Esophagus mucosa (tissue), 1 donor: ENCODE measurements around the gene CHD9. TPM values are rescaled to one million over a fixed set of nuclear protein-coding genes. Genes with fewer than 3 reads are reported as not detected.
"Not testable (repeated sequence)": the region's sequence is repeated elsewhere in the genome, so short reads cannot be mapped to it uniquely, and the experiment has no call there.

Experiments
- ATAC-seq: fragments of 200-7000 bp; cut with Tn5 transposase; one replicate; pipeline ENCODE4 v1.9.1; 2020
- total RNA-seq: library from RNA; stranded (reverse); gene quantifications from one replicate; pipeline ENCODE4 v1.2.4, GENCODE V29; 2023
- donor health status: DM: yes; HTN: yes; CAD: no.

The CHD9 gene
- total RNA-seq, 1 donor from 2014 or later, result 39.3 TPM

DNA sequence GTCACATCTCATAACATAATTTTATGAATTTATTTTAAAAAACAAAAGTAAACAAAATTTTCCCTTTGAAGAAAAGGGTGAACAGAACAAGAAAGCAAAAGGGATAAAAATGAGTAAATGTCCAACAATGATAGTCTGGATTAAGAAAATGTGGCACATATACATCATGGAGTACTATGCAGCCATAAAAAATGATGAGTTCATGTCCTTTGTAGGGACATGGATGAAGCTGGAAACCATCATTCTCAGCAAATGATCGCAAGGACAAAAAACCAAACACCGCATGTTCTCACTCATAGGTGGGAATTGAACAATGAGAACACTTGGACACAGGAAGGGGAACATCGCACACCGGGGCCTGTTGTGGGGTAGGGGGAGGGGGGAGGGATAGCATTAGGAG, 3.5 kb upstream of the CHD9 start:
- ATAC-seq, result not testable (repeated sequence)

DNA sequence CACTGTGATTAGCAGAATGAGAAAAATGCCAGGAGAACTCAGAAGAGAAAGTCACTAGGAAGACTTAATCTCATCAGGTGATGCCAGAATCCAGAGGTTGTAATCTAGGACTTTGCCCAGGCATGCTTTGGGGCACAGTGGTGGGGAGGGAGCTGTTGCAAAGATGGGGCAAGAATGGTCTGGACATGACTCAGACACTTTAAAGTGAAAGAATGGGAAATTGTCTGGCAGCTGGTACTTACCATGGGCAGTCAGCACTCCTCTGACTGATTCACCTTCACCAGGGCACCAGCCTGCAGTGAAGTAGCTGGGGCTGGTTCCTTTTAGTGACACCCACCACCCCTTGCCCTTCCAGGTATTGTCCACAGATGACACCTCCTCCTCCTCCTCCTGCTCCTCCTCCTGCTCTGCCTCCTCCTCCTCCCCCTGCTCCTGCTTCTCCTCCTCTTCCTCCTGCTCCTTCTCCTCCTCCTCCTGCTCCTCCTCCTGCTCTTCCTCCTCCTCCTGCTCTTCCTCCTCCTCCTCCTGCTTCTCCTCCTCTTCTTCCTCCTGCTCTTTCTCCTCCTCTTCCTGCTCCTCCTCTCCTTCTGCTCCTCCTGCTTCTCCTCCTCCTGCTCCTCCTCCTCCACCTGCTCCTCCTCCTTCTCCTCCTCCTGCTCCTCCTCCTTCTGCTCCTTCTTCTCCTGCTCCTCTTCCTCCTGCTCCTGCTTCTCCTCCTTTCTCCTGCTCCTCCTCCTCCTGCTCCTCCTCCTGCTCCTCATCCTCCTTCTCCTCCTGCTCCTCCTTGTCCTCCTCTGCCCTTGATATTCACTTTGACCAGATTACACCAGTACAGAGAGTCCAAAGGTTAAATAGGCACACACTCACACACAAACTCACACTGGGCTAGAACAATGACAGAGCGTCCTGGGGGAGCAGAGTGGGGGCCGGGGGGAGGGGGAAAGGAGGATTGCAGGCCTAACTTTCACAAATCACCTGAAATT, 2.0 kb upstream of the CHD9 start, which contains the start of gene CHD9NB:
TSS of gene CHD9NB (minus strand) at position 379 of the 983 bp plus-strand sequence. CDS start 8,739 bp downstream, outside the sequence.
- peak; percentile 93 for ATAC-seq

DNA sequence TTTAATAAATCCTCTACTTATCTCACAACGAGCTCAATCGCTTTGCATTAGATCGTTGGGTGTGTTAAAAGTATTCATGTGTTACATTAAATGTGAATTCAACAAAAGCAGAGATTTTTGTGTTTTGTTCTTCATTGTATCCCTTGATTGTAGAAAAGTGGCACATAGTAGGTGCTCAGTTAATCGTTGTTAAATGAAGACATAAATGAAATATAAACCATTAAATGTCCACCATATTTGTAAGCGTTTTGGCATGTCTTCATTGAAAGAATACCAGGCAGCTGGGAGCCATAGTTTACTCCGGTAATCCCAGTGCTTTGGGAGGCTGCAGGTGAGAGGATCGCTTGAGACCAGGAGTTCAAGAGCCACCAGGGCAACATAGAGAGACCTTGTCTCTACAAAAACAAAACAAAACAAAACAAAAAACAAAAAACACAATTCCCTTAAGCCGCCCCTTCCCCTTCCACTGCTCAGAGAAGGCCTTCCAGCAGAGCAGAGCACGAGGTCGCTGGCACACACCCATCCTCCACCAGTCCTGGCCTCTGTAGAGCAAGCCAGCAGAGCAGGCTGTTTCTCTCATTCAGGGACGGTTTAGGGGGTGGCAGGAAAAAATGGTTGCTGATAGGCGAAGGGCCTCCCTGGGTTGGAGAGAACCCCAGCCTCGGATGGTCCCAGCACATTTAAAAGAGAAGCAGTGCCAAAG, 673 bp upstream of the CHD9 start:
- peak; percentile 38 for ATAC-seq

DNA sequence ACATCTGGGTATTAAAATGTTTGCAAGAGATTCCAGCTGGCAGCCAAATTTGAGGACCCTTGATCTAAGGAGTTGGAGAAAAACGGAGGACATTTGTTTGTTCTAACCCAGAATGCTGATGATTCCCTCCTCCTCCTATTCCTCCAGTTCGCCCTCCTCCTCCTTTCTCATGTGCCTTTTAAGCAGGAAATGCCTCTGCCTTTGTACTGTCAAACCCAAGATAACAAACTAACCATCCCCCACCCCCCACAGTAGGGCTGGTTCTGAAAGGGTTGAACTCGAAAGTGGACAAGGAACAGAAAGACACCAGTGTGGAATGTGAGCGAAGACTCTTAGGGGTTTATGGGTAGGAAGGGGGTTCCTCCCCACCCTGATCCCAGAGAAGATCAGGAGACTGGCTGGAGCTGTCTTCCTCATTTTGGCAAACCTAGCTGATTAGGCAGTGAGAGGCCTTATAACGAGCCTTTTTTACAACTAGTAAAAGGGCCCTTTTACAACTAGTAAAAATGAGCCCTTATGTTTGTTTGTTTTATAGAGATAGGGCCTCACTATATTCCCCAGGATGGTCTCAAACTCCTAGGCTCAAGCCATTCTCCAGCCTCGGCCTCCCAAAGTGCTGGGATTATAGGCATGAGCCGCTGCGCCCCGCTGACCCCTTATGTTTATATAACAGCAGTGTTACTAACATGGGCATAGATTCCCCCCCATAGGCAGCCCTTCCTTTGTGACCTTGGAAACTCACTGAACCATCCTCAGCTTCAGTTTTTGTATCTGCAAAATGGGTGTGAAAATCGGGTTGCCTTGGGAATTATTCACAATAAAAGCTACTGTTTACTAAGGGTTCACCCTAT, 975 bp downstream of the CHD9 start:
- ATAC-seq, result no peak

DNA sequence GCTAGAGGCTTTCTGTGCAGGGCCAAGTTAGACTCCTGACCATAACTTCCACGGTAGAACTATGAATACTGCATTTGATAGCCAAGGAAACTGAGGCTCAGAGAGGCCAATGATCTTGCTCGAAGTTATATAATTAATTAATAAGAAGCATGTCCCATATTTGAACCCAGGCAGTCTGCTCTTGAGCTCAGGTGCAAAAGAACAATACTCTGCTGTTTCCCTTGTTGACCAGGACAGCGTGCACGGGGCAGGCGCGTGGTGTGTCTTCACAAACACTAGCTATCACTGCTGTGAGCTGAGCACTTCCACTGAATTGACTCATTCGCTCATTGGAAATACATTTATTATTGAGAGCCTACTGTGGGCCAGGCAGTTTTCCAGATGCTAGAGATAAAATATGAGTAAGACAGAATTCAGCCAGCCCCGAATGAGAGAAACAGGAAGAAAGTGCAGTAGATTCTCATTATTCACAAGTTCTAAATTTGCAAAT, 1.6 kb downstream of the CHD9 start:
- ATAC-seq, result no peak

DNA sequence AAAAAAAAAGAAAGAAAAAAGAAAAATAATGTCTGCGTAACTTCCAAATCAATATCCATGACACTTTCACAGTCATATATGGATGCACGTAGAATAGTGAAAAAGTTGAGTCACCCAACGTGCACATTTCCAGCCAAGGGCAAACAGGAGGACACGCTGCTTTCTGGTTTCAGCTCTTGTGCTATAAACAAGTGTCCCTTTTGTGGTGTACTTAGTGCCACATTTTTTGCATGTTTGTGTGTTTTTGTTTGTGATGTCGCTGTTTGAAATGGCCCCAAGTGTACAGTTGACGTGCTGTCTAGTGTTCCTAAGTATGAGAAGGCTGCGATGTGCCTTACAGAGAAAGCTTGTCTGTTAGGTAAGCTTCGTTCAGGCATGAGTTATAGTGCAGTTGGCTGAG, 2.9 kb downstream of the CHD9 start:
- ATAC-seq, result no peak

DNA sequence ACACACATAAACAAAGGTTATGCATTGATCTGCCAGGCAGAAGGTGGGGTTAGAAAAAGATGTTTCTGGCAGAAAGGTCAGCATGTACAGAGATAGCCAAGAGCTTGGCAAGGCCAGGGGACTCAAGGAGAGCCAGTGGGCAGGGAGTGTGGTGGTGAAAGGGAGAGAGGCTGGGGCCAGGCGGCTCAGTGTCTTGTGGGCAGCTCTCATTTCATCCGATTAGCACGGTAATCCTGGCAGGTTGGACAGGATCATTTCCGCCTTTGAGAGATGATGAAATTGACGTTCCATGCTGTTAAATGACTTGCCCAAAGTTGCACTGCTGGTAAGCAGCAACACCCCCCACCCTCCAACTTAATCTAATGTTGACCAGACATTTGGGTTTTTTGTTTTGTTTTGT, 3.6 kb downstream of the CHD9 start:
- ATAC-seq, result no peak

DNA sequence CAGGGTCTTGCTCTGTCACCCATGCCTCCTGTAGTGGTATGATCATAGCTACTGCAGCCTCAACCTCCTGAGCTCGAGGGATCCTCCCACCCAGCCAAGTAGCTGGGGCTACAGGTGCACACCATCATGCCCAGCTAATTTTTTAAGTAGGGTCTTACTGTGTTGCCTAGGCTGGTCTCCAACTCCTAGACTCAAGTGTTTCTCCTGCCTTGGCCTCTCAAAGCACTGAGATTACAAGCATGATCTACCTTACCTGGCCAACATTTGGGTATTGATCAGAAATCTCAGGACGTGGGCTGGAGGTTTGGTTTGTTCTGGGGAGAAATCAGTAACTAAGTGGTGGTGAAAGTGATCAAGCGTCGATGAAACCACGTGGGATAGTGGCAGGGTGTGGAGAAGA, 4.1 kb downstream of the CHD9 start:
- no peak for ATAC-seq

DNA sequence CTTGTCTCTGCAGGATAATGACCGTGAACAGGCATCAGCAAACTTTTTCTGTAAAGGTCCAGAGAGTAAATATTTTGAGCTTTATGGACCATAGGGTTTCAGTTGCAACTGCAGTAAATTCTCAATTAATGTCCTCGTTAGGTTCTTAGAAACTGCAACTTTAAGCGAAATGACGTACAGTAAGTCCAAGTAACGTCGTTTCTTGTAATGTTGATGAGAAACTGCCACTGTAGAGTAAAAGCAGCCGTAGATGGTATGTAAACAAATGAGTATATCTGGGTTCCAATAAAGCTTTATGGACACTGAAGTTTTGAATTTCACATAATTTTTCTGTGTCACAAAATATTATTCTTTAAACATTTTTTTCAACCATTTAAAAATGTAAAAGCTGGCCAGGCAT, 4.9 kb downstream of the CHD9 start:
- no peak for ATAC-seq

DNA sequence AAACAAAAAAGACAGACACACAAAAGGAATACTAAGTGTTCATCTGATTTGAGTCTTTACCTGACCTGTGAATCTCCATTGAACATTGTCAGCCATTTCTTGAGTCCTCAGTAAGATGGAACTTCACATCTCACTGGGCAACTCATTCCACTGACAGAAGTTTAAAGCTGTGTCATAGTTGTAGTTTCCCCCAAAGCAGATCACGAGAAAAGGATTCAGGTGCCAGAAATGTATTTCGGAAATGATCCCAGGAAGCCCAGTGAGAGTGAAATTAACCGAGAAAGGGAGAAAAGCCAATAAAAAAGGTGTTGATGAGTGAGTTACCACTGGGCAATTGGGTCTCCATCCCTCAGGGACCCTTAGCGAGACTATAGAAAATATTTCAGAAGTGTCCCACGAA, 6.5 kb downstream of the CHD9 start:
- no peak for ATAC-seq

DNA sequence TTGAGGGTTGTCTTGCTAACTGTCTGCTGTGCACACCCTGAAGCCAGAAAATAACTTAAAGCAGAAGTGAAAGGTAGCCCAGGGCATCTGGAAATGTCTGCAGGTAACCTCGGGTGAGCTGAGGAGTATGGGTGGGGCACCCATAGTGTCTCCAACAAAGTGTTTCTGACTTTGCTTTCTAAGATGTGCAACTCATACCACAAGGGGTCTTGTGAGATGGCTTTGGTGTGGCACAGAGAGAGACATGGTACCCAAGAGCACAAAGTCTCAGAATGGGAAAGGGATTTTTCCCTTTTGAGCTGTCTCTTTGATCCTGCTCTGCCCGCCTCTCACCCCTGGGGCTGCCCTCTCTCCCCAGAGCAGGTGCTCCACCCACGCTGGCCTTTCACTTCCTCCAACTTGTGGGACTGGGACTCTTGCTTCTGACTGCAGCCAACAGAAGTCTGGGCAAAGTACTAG, 6.9 kb downstream of the CHD9 start:
- ATAC-seq, result peak; percentile 71

DNA sequence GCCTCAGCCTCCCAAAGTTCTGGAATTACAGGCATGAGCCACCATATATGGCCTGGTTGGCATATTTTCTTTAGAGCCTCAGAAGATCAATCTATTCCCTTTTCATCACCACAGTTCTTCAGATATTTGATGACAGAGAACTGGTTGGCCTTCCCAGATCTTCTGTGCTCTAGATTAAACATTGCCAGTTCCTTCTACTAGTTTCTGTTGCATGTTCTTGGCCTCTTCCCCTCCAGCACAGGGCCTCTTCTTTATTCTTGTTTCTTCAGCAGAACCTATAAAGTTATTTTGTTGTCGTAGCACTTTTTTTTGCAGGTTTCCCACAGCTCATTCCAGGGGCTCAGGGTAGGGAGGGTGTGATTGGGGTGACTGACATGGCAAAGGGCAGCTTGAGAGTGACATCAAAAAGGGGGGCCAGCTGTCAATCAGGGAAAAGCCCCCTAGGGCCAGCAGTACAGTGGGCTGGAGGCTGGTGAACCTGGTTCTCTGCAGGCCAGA, 9.3 kb downstream of the CHD9 start:
- ATAC-seq, result no peak

DNA sequence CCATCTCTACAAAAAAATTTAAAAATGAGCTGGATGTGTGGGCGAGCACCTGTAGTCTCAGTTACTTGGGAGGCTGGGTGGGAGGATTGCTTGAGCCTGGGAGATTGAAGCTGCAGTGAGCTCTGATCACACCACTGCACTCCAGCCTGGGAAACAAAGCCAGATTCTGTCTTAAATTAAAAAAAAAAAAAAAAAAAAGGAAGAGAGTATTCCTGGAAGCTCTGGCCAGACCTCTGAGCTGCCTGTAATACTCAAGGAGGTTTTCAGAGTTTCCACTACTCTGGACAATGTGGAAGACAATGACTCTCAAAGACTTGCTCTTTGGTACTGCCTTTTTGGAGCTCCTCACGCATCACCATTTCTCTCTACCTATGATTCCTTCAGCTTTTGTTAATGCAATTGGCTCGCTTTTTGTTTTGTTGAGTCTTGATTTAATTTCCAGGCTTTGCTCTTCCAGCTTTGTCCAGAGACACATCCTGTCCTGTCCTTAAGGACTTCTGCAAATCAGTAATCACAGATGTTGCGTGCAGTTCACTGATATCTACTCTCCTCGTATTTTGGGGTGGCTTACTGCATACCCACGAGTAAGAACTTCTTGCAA, 10.8 kb downstream of the CHD9 start:
- no peak for ATAC-seq

DNA sequence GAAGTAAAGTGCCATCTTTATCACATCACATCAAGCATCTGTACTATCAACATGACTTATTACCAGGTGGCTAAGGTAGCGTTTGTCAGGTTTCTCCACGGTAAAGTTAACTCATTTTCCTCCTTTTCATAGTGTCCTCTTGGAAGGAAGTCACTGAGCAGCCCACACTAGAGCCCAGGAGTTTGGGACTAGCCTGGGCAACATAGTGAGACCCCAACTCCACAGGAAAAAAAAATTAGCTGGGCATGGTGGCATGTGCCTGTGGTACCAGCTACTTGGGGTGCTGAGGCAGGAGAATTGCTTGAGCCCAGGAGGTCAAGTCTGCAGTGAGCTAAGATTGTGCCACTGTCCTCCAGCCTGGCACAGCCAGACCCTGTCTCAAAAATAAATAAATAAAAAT, 12.9 kb downstream of the CHD9 start:
- ATAC-seq, result no peak

DNA sequence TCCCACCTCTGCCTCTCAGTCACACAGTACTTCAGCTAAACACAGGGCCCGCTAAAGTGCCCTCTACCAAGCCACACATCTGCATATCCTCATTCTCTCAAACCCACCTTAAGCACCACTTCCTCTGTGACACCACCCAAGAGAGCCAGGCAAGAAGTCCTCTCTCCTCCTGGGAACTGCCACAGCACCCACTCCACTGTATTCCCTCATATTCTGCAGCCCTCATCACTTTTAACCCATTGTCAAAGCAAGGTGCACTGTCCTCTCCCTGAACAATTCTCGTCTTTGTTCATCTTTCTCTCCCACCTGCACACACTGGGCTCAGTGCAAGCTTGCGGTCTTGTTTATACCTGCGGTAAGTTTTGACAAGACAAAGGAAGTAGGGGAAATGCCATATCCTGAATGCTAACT, 13.6 kb downstream of the CHD9 start:
- ATAC-seq, result peak; percentile 52

DNA sequence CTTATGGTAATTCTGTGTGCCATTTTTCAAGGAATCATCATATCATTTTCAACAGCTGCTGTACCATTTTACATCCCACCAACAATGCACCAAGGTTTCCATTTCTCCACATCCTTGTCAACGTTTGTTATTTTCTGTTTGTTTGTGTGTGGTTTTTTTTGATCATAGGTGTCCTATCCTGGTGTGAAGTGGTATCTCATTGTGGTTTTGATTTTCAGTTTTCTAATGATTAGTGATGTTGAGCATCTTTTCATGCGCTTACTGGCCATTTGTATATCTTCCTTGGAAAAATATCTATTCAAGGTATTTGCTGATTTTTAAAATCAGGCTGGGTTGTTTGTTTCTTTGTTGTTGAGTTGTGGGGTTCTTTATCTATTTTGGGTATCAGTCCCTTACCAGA, 15.0 kb downstream of the CHD9 start:
- ATAC-seq, result no peak

DNA sequence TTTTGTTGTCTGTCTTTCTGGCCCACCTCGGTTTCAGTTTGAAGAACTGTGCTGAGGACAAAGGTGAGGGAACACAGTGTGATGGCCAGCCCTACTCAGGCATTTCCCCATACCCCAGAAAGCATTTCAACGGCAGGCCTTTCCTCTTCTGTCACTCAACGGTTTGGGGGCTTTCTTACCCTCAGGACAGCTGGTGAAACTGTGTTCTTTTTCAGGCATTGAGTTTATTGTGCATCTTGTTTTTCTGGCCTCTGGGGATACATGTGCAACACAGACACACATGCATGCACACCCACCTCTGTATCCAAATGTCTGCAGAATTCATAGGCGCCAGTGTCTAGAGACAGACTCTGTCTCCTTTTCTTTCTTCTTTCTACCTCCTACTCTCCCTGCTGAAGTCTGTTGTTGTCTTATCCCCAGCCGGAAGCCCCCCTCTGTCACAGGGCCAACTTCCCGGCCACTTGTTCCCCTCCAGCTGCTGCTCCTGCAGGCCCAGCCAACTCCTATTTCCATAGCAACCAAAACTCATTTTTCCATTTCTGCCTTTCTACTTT, 17.0 kb downstream of the CHD9 start:
- ATAC-seq, result no peak

DNA sequence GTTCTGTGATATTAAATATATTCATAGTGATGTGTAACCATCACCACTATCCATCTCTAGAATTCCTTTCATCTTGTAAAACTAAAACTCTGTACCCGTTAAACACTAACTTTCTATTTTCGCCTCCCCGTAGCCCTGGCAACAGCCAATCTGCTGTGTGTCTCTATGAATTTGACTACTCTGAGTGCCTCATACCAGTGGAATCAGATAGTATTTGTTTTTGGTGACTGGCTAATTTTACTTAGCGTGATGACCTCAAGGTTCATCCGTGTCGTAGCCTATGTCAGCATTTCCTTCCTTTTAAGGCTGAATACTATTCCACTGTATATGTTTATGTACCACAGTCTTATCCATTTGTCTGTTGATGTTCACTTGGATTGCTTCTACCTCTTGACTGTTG, 18.2 kb downstream of the CHD9 start:
- no peak for ATAC-seq

DNA sequence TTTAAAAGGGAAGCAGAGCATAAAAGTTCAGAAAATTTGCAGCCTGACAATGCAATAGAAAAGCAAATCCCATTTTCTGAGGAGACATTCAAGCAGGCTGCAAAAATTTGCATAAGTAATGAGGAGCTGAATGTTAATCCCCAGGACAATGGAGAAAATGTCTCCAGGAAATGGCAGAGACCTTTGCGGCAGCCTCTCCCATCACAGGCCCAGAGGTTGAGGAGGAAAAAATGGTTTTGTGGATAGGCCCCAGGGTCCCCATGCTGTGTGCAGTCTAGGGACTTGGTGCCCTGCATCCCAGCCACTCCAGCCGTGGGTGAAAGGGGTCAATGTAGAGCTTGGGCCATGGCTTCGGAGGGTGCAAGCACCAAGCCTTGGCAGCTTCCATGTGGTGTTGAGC, 19.5 kb downstream of the CHD9 start:
- ATAC-seq, result not testable (repeated sequence)

DNA sequence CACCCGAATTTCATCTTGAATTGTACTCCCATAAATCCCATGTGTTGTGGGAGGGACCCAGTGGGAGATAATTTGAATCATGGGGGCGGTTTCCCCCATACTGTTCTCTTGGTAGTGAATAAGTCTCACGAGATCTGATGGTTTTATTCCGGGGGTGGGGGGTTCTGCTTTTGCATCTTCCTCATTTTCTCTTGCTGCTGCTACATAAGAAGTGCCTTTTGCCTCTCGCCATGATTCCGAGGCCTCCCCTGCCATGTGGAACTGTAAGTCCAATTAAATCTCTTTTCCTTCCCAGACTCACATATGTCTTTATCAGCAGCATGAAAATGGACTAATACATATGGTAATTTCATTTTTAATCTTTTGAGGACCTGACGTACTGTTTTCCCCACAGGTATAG, 20.7 kb downstream of the CHD9 start:
- ATAC-seq, result not testable (repeated sequence)

DNA sequence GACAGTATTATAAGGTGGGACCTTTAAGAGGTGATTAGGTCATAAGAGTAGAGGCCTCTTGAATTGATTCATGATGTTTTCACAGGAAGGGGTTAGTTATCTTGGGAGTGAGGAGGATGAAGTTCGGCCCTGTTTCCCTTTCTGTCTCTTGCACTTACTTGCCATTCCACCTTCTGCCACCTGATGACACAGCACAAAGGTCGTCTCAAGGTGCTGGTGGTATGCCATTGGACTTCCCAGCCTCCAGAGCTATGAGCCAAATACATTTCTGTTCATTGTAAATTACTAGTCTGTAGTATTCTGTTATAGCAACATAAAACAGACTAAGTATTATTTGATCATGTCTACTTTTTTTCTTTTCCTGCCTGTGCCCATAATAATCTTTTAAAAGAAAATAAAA, 23.5 kb downstream of the CHD9 start:
- no peak for ATAC-seq
